H1 (cell line): ENCODE results near the gene NCLN. TPM values are rescaled to one million over a fixed set of nuclear protein-coding genes. Genes with fewer than 3 reads are reported as not detected.

ENCODE experiments used
- CTCF ChIA-PET: fragments of 300-600 bp; sonication (Branson Sonifier 250); formaldehyde crosslinking; loops from one replicate; lab custom pipeline; 2021; ENCODE audit not compliant: partially characterized antibody; lab: Charles Lee
- POLR2A ChIA-PET: fragments of 300-600 bp; sonication (Branson Sonifier 250); formaldehyde crosslinking; loops from one replicate; lab custom pipeline; 2021; ENCODE audit warnings: inconsistent platforms; ENCODE audit not compliant: partially characterized antibody; lab: Charles Lee
- DNase-seq, 2 experiments: peaks; one replicate each; pipeline versions ENCODE4 v3.0.0 to v3.0.0-alpha.2; 2010 to 2022; ENCODE audit warnings: low spot score in 2 of 2, low read depth in 1 of 2, mixed read lengths in 1 of 2
- FAIRE-seq: peaks from 2 replicates; lab custom pipeline; 2011; peaks lifted over from hg19 to GRCh38; lab: Jason Lieb, UNC
- H2AFZ ChIP-seq: 2 replicates; pipeline ENCODE4 v1.8.1; 2012; ENCODE audit warnings: low read length, inconsistent platforms
- H2AK5ac ChIP-seq: 2 replicates; pipeline ENCODE4 v1.6.1; 2013; ENCODE audit warnings: low read depth, low read length
- H2BK120ac ChIP-seq: replicated peaks from 2 replicates; pipeline ENCODE3; 2013; ENCODE audit warnings: low read depth, low read length, inconsistent platforms
- H2BK12ac ChIP-seq: 2 replicates; pipeline ENCODE4 v1.6.1; 2013; ENCODE audit warnings: low read depth, low read length
- H2BK15ac ChIP-seq: 2 replicates; pipeline ENCODE4 v1.6.1; 2013; ENCODE audit warnings: low read length
- H2BK20ac ChIP-seq: 2 replicates; pipeline ENCODE4 v1.6.1; 2013; ENCODE audit warnings: low read length
- H2BK5ac ChIP-seq: 2 replicates; pipeline ENCODE4 v1.6.1; 2013; ENCODE audit warnings: low read depth, low read length
- H3K14ac ChIP-seq: 2 replicates; pipeline ENCODE4 v1.6.1; 2013; ENCODE audit warnings: inconsistent platforms; ENCODE audit not compliant: insufficient read length
- H3K18ac ChIP-seq: 2 replicates; pipeline ENCODE4 v1.6.1; 2013; ENCODE audit warnings: low read length; ENCODE audit errors: extremely low read depth
- H3K23ac ChIP-seq: 2 replicates; pipeline ENCODE4 v1.6.1; 2013; ENCODE audit warnings: inconsistent platforms; ENCODE audit not compliant: insufficient read length
- H3K23me2 ChIP-seq: 2 replicates; pipeline ENCODE4 v1.6.1; 2013; ENCODE audit warnings: low read depth, low read length
- H3K27ac ChIP-seq: 2 replicates; pipeline ENCODE4 v1.6.1; 2011; ENCODE audit warnings: low read depth, low read length, inconsistent platforms
- H3K27me3 ChIP-seq, 4 experiments: replicated peaks in 1 of 4; 1 replicate in 1 of 4; 2 replicates in 3 of 4; pipeline versions ENCODE4 v1.6.1 to v1.8.1; 2011 to 2013; ENCODE audit warnings: low read length in 3 of 4, mild to moderate bottlenecking in 3 of 4, inconsistent platforms in 2 of 4, mixed read lengths in 2 of 4, moderate library complexity in 1 of 4; ENCODE audit not compliant: control insufficient read depth in 3 of 4, insufficient read depth in 3 of 4; ENCODE audit errors: extremely low read depth in 1 of 4
- H3K36me3 ChIP-seq, 4 experiments: 2 replicates each; pipeline versions ENCODE4 v1.6.1 to v1.8.1; 2011 to 2013; ENCODE audit warnings: mild to moderate bottlenecking in 4 of 4, low read length in 3 of 4, moderate library complexity in 2 of 4, control low read depth in 1 of 4, inconsistent platforms in 1 of 4; ENCODE audit not compliant: insufficient read depth in 4 of 4, control insufficient read depth in 2 of 4
- H3K4ac ChIP-seq: replicated peaks from 2 replicates; pipeline ENCODE3; 2013; ENCODE audit warnings: low read length, low read depth, mixed read lengths, inconsistent platforms; ENCODE audit not compliant: insufficient read length
- H3K4me1 ChIP-seq, 4 experiments: replicated peaks in 1 of 4; 1 replicate in 1 of 4; 2 replicates in 3 of 4; pipeline versions ENCODE4 v1.6.1 to v1.8.1; 2011 to 2013; ENCODE audit warnings: low read length in 3 of 4, inconsistent platforms in 2 of 4, mixed read lengths in 1 of 4; ENCODE audit not compliant: insufficient read depth in 4 of 4, control insufficient read depth in 3 of 4
- H3K4me2 ChIP-seq, 2 experiments: 2 replicates each; pipeline versions ENCODE4 v1.6.1 to v1.8.1; 2011 to 2013; ENCODE audit warnings: low read depth in 2 of 2, low read length in 2 of 2, control low read depth in 1 of 2, inconsistent platforms in 1 of 2, mild to moderate bottlenecking in 1 of 2; ENCODE audit not compliant: insufficient read depth in 1 of 2
- H3K4me3 ChIP-seq, 4 experiments: fragments of 200-600, 300-600 bp in 1 of 4; sonication (generic), shearing (Covaris generic), sonication (Bioruptor Twin) in 1 of 4; 2 replicates each; pipeline versions ENCODE4 v1.5.1 to v1.8.1; 2011 to 2016; ENCODE audit warnings: low read length in 4 of 4, low read depth in 3 of 4, control low read depth in 2 of 4, inconsistent platforms in 2 of 4, mild to moderate bottlenecking in 2 of 4, mixed read lengths in 1 of 4, moderate library complexity in 1 of 4; ENCODE audit not compliant: insufficient read depth in 2 of 4; ENCODE audit errors: extremely low read depth in 1 of 4
- H3K56ac ChIP-seq: replicated peaks from 2 replicates; pipeline ENCODE3; 2013; ENCODE audit warnings: low read depth, mild to moderate bottlenecking, mixed read lengths, low read length, inconsistent platforms; ENCODE audit not compliant: insufficient read length
- H3K79me1 ChIP-seq: 2 replicates; pipeline ENCODE4 v1.6.1; 2013; ENCODE audit warnings: low read depth, low read length, control low read depth
- H3K79me2 ChIP-seq, 2 experiments: 2 replicates each; pipeline versions ENCODE4 v1.6.1 to v1.8.1; 2012 to 2013; ENCODE audit warnings: low read length in 2 of 2, mild to moderate bottlenecking in 2 of 2, inconsistent platforms in 1 of 2; ENCODE audit not compliant: insufficient read depth in 2 of 2, control insufficient read depth in 1 of 2
- H3K9ac ChIP-seq, 4 experiments: replicated peaks in 1 of 4; 1 replicate in 1 of 4; 2 replicates in 3 of 4; pipeline versions ENCODE4 v1.6.1 to v1.8.1; 2011 to 2013; ENCODE audit warnings: low read depth in 3 of 4, low read length in 3 of 4, control low read depth in 2 of 4, mild to moderate bottlenecking in 2 of 4, moderate library complexity in 2 of 4, inconsistent platforms in 1 of 4; ENCODE audit errors: extremely low read depth in 1 of 4
- H3K9me3 ChIP-seq, 2 experiments: 2 replicates each; pipeline versions ENCODE4 v1.6.1 to v1.8.1; 2012 to 2013; ENCODE audit warnings: mild to moderate bottlenecking in 2 of 2, moderate library complexity in 2 of 2, control low read depth in 1 of 2, inconsistent platforms in 1 of 2, low read depth in 1 of 2, low read length in 1 of 2, mixed read lengths in 1 of 2; ENCODE audit not compliant: insufficient read depth in 2 of 2
- H4K20me1 ChIP-seq, 2 experiments: replicated peaks in 1 of 2; 2 replicates each; pipeline versions ENCODE3 to v1.8.1; 2011 to 2013; ENCODE audit warnings: inconsistent platforms in 2 of 2, low read length in 2 of 2, mild to moderate bottlenecking in 1 of 2; ENCODE audit not compliant: insufficient read depth in 2 of 2, control insufficient read depth in 1 of 2
- H4K5ac ChIP-seq: 2 replicates; pipeline ENCODE4 v1.6.1; 2013; ENCODE audit warnings: low read length, low read depth, mixed read lengths, inconsistent platforms; ENCODE audit not compliant: insufficient read length
- H4K8ac ChIP-seq: 2 replicates; pipeline ENCODE4 v1.8.0; 2013; ENCODE audit warnings: mild to moderate bottlenecking, moderate library complexity, low read length, inconsistent platforms; ENCODE audit not compliant: insufficient read depth; ENCODE audit errors: extremely low read depth
- H4K91ac ChIP-seq: replicated peaks from 2 replicates; pipeline ENCODE3; 2013; ENCODE audit warnings: low read length, mixed read lengths, inconsistent platforms; ENCODE audit not compliant: insufficient read length
- ATF3 ChIP-seq: IDR thresholded peaks from 2 replicates; pipeline ENCODE4 v1.6.1; 2011; ENCODE audit warnings: low read depth, mild to moderate bottlenecking, low read length; ENCODE audit not compliant: insufficient read depth
- CBX5 ChIP-seq: fragments of 300-800, 300-1000 bp; sonication (generic); IDR thresholded peaks from 2 replicates; pipeline ENCODE4 v1.7.1; 2016; ENCODE audit warnings: antibody characterized with exemption, low read length, low read depth
- CEBPB ChIP-seq: IDR thresholded peaks from 2 replicates; pipeline ENCODE4 v1.6.1; 2012; ENCODE audit warnings: low read depth, low read length
- CHD1 ChIP-seq: IDR thresholded peaks from 2 replicates; pipeline ENCODE4 v1.6.1; 2012; ENCODE audit warnings: low read depth, low read length, improper control_type of control experiment
- PHF8 ChIP-seq: fragments of 200-600 bp; sonication (generic); conservative IDR thresholded peaks from 2 replicates; pipeline ENCODE4 v1.7.1; 2012; ENCODE audit warnings: low read depth, mild to moderate bottlenecking, inconsistent platforms, low read length, moderate library complexity
- POLR2AphosphoS5 ChIP-seq: IDR thresholded peaks from 2 replicates; pipeline ENCODE4 v1.6.1; 2011; ENCODE audit warnings: low read depth, low read length
- SP1 ChIP-seq: IDR thresholded peaks from 2 replicates; pipeline ENCODE4 v1.6.1; 2011; ENCODE audit warnings: low read depth, low read length
- SP2 ChIP-seq: IDR thresholded peaks from 2 replicates; pipeline ENCODE4 v1.6.1; 2012; ENCODE audit warnings: mild to moderate bottlenecking, low read length, inconsistent platforms
- SP4 ChIP-seq: IDR thresholded peaks from 2 replicates; pipeline ENCODE4 v1.6.1; 2012; ENCODE audit warnings: low read length, inconsistent platforms
- TEAD4 ChIP-seq: IDR thresholded peaks from 2 replicates; pipeline ENCODE4 v1.6.1; 2012; ENCODE audit warnings: low read depth, low read length, inconsistent platforms, mixed read lengths
- YY1 ChIP-seq: IDR thresholded peaks from 2 replicates; pipeline ENCODE4 v1.6.1; 2011; ENCODE audit warnings: low read depth, mild to moderate bottlenecking, low read length
- WGBS, 2 experiments: shearing (Covaris generic) in 1 of 2; methylation state at CpG; one replicate each; pipeline versions ENCODE4 v1.1.6 to v1.1.7; 2013 to 2015; ENCODE audit warnings: low lambda C conversion rate in 2 of 2, mixed read lengths in 2 of 2, inconsistent platforms in 1 of 2, low coverage in 1 of 2, missing lambda C conversion rate in 1 of 2; ENCODE audit not compliant: insufficient replicate concordance in 2 of 2, insufficient coverage in 1 of 2, insufficient read length in 1 of 2; ENCODE audit errors: extremely low coverage in 1 of 2, missing lambda C conversion rate in 1 of 2; 5-methylcytosine and 5-hydroxymethylcytosine counted together
- polyA plus RNA-seq, 7 experiments: library from polyadenylated mRNA; depleted of rRNA in 3 of 7; stranded (reverse) in 5 of 7; unstranded in 2 of 7; fragments of >200 nt in 5 of 7; fragments of 200-250 nt in 2 of 7; gene quantifications; 1 replicate in 5 of 7; 2 replicates in 1 of 7; 4 replicates in 1 of 7; pipeline versions ENCODE4 v1.2.1 to v1.2.3, GENCODE V29; 2011 to 2013; ENCODE audit warnings: missing spikeins in 2 of 7, mixed read lengths in 2 of 7
- total RNA-seq: library from RNA; stranded (reverse); fragmentation: NEBNext Ultra II Directional; extraction: Animal tissue kit (Norgen Biotek cat#: 25700); gene quantifications from 2 replicates; pipeline ENCODE4 v1.2.1, GENCODE V29; 2021
- TF ChIP-seq, protein P1 (sequence below): IDR thresholded peaks from 2 replicates; pipeline ENCODE4 v1.6.1; 2012; ENCODE audit warnings: inconsistent platforms

NCLN gene
- total and polyA plus RNA-seq, 2 of the 8 experiments (the other 6 are each of a cell fraction or from before 2014, with no cell fraction given), result 89.2 to 103 TPM

GRCh38 chr19:3153286-3154230, 32.2 kb upstream of the NCLN start:
- no peak overlapping the region for H3K9ac ChIP-seq
- TF ChIP-seq PHF8 (no peak), TEAD4 (no peak), CHD1 (no peak), CEBPB (no peak), CBX5 (no peak), SP2 (no peak), SP1 (no peak), POLR2AphosphoS5 (no peak), SP4 (no peak), ATF3 (no peak), YY1 (no peak)
- TF ChIP-seq, protein P1, sequence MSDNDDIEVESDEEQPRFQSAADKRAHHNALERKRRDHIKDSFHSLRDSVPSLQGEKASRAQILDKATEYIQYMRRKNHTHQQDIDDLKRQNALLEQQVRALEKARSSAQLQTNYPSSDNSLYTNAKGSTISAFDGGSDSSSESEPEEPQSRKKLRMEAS, result no peak

More at GRCh38 chr19:3153286-3154230, 32.2 kb upstream of the NCLN start:
- Histone ChIP-seq H4K8ac (no peak overlapping the region), H3K9me3 (no peaks in the 10 kb centered on the region), H3K23me2 (peaks cover 15% of the 10 kb centered on the region; the same call in 1 of the 2 replicates), H3K14ac (no peak overlapping the region), H3K36me3 (no peaks in the 10 kb centered on the region; a peak in 1 of 8 replicates), H3K4me3 (no peak overlapping the region), H3K18ac (no peak overlapping the region), H2BK15ac (no peak overlapping the region), H3K79me1 (no peaks in the 10 kb centered on the region; the same call in 1 of the 2 replicates), H3K79me2 (no peaks in the 10 kb centered on the region), H3K23ac (no peak overlapping the region), H3K56ac (peak overlapping the region; percentile 46), H2BK5ac (no peak overlapping the region), H3K27me3 (no peaks in the 10 kb centered on the region; a peak in 1 of 7 replicates), H2BK12ac (no peak overlapping the region), H2BK20ac (no peak overlapping the region), H3K4me1 (peaks cover 0 to 9% (median 2%) of the 10 kb centered on the region in 4 experiments; a peak in 1 of 7 replicates), H2BK120ac (no peak overlapping the region), H2AK5ac (no peak overlapping the region), H4K91ac (no peak overlapping the region), H2AFZ (no peak overlapping the region), H3K4ac (no peak overlapping the region), H3K27ac (no peak overlapping the region), H3K4me2 (no peak overlapping the region), H4K20me1 (peaks cover 0 to 14% of the 10 kb centered on the region in 2 experiments), H4K5ac (no peak overlapping the region)
- FAIRE-seq (no peak), DNase-seq (no peak)
- 91 to 100% methylated on average over 1 to 3 of the region's 3 CpGs for WGBS, 2 experiments
- ChIA-PET CTCF (interaction anchor here (1.4 to 2.6 kb wide), 2 partner anchors 9 to 13 kb away, joined by 3 to 23 read pairs; no protein-coding TSS in a partner anchor), POLR2A (no interaction called here)
